Epidermal melanocyte (primary cell): ENCODE measurements around the gene ZNF143.
A peak's percentile ranks its signal among the peaks of the same experiment; 100 is the strongest.
"Not testable (repeated sequence)": the region's sequence is repeated elsewhere in the genome, so short reads cannot be mapped to it uniquely, and the experiment has no call there.

Source experiments
- DNase-seq: peaks from one replicate; pipeline ENCODE4 v3.0.0; 2011; ENCODE audit warnings: low spot score; ENCODE audit not compliant: insufficient read length

ZNF143 gene

DNA sequence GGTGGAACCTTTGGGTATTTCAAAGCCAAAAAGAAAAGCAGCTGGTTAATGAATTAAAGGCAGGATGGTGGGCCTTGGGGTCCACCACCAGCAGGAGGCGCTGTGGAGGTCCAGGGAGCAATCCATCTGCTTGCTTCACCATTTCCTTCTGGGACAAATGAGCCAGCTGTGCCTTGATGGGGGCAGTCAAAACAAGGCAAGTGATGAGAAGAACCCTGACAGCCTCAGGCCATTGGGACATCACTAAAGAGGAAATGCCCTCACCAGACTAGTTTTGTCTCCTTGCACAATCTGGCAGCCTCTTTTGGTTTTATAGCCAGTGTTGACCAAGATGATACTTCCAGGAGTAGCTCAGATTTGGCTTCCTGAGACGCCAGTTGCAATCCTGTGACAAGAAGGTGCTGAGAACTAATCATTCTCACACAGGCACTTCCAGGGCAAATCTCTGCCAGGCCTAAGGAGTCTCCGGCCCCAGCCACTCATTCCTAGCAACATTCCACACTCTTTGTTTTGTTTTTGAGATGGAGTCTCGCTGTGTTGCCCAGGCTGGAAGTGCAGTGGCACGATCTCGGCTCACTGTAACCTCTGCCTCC is 74.5 kb downstream of the ZNF143 start:
- DNase-seq = peak; percentile 49

DNA sequence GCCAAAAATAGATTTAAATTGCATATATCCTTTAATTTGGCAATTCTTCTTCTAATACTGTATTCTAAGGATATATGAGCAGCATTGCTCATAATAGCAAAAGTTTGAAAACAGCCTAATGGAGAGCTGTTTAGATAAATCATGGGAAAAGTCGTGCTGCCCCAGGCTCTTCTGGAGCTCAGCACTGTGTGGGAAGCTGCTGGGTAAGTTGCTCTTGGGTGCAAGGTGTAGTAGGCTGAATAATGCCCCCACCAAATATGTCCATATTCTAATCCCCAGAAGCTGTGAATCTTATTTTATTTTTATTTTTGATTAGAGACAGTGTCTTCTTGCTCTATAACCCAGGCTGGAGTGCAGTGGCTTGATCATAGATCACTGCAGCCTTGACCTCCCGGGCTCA is 77.7 kb downstream of the ZNF143 start:
- no peak for DNase-seq

DNA sequence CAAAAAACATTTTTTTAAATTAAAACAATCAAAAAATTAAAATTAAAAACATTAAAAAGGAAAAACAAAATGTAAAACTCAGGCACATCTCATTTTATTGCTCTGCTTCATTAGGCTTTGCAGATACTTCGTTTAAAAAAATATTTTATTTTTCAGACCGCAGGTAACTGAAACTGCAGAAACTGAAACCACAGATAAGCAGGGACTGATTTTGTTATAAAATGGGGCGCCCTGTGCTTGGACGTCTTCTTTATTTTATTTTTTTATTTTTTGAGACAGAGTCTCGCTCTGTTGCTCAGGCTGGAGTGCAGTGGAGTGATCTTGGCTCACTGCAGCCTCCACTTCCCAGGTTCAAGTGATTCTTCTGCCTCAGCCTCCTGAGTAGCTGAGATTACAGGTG is 88.4 kb downstream of the ZNF143 start:
- not testable (repeated sequence) for DNase-seq

DNA sequence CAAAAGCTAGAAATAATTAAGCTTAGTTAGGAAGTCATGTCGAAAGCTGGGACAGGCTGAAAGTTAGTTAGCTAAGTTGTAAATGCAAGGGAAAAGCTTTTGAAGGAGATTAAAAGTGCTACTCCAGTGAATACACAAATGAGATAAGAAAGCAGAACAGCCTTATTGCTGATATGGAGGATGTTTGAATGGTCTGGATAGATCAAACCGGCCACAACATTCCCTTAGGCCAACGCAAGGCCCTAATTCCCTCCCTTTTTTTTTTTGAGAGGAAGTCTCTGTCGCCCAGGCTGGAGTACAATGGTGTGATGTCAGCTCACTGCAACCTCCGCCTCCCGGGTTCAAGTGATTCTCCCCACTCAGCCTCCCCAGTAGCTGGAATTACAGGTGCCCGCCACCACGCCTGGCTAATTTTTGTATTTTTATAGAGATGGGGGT is 89.4 kb downstream of the ZNF143 start:
- DNase-seq = no peak

DNA sequence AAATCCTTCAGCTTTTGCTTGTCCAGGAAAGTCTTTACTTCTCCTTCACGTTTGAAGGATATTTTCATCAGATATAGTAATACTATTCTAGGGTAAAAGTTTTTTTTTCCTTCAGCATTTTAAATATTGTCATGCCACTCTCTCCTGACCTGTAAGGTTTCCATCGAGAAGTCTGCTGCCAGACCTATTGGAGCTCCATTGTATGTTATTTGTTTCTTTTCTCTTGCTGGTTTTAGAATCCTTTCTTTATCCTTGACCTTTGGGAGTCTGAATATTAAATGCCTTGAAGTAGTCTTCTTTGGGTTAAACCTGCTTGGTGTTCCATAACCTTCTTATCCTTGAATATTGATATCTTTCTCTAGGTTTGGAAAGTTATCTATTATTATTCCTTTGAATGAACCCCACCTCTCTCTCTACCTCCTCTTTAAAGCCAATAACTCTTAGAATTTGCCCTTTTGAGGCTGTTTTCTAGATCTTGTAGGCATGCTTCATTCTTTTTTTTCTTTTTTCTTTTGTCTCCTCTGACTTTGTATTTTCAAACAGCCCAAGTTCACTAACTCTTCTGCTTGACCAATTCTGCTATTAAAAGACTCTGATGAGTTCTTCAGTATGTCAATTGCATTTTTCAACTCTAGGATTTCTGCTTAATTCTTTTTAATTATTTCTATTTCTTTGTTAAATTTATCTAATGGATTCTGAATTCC is 100.6 kb downstream of the ZNF143 start:
- DNase-seq = no peak

DNA sequence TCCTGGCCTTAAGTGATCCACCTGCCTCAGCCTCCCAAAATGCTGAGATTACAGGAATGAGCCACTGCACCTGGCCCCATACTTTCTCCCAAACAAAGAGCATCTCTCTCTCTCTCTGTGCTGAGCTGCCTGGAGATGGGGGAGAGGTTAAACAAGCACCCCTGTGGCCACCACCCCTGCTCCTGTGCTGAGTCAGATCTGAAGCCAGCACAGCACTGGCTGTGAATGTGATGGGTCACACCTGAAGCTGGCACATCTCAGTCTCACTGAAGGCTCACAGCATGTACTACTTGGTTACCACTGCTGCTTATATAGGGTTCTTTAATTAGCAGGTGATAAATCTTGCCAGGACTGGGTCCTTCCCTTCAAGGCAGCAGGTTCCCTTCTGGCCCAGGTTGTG is 101.9 kb downstream of the ZNF143 start:
- DNase-seq = no peak

DNA sequence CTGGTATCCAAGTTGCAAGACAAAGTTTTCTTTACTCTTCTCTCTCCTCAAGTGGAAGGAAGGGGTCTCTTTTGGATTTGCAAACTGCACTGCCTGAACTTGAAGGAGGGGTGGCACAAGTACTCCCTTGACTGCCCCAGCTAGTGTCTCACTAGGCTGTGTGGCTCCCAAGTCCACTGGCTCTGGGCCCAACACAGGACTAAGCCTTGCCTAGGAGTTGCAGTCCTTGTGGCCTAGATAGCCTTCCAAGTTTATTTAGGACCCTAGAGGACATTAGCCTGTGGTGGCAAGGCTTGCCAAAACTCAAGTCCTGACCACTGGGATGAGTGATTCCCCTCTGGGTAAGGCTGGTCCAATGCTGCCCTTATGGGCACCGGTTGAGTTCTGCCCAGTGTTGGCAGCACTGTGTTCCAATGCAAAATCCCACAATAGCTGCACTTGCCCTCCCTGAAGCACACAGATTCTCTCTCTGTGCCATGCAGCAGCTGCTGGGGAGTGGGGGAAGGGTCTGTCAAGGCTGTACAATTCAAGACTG is 102.5 kb downstream of the ZNF143 start:
- no peak for DNase-seq

DNA sequence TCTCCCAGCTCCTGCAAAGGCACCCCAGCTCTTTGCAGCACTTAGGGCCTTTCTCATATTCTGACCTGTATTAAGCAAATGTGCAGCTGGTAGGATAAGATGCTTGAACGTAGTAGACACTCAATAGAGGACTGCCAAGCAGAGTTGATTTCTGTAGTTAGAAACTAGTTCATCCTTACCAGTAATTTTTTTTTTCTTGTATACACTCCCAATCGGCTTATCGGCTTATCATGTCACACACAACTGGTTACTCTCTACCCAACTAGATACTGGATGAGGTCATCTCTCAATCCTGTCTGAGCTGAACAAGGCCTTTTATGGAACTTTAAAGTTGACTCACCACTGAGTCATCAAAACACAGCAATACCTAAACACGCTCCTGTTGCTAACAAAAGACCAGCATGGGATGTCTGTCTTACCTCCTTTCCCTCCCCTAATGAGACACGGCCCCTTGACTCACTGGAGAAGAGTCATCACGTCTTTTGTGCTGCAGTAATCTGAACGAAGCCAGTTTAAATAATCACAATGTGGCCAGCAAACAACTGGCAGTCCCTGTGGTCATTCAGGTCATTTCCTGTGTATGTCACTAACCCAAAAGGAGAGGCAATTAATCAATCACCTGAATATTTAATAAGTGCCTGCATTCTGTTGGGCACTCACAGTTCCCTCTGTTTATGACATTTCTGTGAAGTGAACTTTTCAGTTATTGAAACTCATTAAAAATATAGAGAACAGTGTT is 105.2 kb downstream of the ZNF143 start:
- peak; percentile 54 for DNase-seq

DNA sequence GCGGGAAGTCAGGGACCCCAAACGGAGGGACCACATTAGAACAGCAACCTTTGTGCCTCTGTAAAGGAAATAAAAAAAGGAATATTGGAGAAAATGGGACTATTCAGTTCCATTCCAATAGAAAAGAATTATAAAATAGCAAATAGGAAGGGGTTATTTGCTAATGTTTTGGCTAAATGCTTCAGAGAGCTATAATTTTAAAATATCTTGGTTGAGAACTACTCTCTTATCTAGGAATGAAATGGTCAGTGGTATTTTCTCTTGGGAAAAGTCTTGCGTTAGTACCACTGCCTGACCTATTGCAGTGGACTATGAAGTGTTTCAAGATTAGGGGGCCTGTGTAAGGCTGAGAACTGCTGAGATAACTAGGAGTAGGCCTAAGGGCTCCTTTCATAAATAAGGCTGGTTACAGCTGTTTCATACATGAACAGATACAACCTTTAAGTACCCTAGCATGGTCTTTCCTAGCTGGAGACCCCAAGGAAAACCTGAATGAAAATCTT is 105.8 kb downstream of the ZNF143 start:
- no peak for DNase-seq

DNA sequence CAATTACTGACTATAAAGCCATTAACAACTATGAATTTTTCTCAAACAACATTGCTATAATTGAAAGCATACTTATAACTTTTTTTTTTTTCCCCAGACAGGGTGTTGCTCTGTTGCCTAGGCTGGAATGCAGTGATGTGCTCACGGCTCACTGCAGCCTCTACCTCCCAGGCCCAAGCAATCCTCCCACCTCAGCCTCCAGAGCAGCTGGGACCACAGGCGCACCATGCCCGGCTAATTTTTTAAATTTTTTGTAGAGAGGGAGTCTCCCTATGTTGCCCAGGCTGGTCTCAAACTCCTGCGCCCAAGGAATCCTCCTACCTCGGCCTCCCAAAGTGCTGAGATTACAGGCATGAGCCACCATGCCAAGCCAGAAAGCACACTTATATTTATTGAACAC is 106.6 kb downstream of the ZNF143 start:
- no peak for DNase-seq

DNA sequence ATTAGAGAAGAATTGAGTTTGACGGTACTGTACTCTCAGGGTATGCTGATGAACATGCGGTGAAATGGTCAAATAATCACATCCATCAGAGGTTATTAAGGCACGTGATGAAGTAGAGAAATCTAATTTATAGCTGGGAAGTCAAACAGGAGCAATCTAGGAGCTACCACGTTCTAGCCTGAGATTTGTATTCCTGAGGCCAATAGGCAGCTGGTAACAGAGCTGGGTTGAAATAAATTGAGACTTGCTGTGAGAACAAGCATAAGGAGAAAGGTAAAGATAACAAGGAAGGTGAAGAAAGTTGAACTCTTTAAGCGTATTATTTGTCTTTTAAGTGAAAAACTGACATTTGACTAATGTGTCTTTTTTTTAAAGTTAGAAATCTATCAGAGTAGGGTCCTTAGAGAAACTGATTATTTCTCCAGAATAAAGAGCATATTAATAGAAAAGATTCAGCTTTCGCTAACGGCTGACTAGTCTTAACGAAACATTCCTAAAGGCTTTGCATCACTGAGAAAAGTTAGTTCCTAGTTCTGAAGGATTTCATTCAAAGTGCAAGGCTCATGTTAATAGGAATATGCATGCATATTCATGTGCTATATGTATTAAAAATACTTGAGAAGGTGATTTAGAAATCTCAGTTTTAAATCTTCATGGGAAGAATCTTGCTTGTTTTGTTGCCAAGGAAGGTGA is 107.5 kb downstream of the ZNF143 start:
- no peak for DNase-seq

DNA sequence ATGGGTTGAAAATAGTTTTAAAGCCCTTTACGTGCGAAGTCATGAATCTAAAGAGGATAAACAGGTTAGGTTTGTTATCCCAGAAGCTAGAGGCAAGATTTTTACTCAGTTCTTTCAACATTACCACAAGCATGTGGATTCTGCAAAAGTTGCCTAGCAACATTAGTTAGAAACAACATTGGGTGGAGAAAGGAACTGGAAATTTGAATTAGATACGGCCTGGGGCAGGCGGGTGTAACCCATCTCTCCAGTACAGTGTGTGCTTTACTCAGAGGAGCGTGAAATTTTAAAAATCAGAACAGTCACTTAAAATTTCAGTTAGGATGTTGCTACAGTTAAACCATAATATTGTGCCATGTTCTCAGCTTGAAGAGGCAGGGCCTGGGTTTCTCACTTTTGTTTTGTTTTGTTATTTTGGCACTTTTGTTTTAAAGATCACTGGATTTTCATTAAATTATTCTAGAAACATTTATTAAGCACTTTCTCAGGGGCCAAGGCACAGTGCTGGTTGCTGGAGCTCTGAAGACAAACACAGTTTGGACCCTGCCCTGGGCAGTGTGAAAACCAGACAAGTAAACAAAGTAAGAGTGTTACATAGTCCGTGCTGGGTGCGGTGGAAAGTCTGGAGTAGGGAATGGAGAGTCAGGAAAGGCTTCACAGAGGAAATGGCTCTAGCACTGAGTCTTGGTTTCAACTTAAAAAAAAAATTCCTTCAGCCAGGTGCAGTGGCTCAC is 108.2 kb downstream of the ZNF143 start:
- DNase-seq = peak; percentile 52

DNA sequence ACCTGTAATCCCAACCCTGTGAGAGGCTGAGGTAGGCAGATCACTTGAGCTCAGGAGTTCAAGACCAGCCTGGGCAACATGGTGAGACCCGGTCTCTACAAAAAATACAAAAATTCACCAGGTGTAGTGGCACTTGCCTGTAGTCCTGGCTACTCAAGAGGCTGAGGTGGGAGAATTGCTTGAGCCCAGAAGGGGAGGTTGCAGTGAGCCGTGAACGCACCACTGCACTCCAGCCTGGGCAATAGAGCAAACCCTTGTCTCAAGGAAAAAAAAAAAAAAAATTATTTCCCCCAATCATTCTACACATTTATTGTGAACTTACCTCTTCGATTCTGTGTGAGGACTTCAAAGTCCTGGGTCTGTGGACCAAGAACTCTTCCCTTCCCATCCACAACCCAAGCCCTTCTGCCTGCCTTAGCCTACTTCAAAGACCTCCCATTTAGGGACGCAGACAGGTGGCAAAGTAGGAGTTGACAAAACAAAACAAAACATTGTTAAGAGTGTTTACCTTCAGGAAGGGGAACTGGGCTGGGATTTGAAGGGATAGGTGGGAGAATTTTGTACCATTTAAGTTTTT is 108.9 kb downstream of the ZNF143 start:
- DNase-seq = no peak

DNA sequence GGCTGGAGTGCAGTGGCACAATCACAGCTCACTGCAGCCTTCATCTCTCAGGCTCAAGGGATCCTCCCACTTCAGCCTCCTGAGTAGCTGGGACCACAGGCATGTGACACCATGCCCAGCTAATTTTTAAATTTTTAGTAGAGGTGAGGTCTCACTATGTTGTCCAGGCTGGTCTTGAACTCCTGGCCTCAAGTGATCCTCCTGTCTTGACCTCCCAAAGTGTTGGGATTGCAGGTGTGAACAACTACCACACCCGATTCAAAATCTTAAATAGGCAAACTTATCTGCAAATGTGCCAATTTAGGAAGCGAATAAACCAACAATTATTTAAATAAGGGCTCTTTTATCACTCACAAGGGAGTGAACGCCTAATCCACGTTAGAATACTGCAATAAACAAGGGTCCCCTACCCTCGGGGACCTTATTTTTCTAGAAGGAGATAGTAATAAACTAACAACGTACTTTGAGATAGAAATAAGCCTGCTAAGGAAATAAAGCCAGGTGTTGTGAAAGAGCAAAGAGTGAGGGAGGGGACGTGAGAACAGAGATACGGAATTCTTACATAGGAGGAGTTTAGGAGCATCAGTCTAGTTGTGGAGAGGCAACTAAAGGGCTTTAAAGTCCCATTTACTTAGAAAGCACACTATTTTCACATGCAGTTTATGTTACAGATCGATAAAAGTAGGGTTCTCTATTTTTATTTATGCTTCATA is 109.7 kb downstream of the ZNF143 start:
- DNase-seq = no peak

DNA sequence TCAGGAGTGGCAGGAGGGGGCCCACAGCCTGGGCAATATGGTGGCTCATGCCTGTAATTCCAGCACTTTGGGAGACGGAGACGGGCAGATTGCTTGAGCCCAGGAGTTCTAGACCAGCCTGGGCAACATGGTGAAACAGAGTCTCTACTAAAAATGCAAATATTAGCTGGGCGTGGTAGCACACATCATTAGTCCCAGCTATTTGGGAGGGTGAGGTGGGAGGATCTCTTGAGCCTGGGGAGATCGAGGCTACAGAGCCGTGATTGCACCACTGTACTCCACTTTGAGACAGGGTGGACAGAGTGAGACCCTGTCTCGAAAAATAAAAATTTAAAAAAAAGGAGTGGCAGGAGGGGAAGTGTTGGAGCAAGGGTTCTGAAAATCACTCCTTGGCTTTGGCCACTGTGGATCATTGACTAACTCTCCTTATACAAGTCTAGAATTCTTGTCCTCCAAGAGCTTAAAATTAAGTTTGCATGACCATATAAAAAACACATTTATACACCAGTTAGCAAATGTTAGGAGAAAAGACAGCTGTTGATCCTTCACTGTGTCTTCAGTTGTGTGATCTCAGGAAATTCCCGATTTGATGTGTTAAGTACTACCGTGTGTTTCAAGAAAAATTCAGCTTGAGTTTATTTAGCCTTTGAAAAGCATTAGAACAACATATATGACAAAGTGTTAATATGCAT is 110.4 kb downstream of the ZNF143 start:
- DNase-seq = no peak

DNA sequence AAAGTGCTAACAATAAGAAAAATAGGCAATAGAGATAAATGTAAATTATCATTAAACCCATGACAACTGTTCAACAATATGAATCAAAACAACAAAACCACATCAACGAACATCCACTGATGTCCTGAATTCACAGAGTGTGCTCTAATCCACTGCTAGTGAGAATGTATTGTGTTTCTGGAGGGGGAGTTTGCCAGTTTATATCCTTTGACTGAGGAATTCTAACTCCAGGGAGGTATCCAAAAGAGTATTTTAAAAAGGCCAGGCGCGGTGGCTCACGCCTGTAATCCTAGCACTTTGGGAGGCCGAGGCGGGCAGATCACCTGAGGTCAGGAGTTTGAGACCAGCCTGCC is 110.9 kb downstream of the ZNF143 start:
- no peak for DNase-seq

DNA sequence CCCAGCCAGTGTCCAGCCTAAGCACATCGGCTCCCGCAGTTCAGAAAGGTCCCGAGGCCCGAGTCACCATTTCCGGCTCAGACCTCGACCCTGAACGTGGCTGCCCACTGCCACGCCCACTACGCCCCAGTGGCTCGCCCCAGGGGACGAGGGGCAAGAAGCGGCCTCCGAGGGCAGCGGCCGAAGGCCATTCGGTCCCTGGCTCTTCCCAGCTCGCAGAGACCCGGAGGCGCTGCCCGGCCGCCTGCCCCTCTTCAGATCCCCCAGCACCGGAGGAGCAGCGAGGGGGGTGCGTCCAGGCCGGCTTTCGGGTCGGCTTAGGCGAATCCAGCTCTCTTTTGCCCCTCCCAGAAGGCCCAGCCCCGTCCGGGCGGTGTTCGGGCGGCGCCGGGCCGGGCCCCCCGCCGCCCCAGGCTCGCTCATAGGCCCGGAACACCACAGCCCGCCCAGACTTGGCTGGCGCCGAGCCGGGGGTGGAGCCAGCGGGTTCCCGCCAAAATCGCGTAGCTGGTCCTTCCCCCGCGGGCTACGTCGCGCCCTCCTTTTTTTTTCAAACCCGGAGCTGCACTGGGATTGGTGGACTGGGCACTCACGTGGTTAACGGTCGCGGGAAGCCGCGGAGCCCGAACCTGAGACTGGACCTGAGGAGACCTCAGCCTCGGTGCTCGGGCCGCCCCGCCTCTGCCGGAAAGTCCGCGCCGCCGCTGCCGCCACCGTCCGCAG is 112.4 kb downstream of the ZNF143 start, which contains the start of gene WEE1:
Gene WEE1 (plus strand): TSS at position 619 of the 723 bp plus-strand sequence. CDS start 264 bp downstream, outside the sequence.
- peak; percentile 84 for DNase-seq

DNA sequence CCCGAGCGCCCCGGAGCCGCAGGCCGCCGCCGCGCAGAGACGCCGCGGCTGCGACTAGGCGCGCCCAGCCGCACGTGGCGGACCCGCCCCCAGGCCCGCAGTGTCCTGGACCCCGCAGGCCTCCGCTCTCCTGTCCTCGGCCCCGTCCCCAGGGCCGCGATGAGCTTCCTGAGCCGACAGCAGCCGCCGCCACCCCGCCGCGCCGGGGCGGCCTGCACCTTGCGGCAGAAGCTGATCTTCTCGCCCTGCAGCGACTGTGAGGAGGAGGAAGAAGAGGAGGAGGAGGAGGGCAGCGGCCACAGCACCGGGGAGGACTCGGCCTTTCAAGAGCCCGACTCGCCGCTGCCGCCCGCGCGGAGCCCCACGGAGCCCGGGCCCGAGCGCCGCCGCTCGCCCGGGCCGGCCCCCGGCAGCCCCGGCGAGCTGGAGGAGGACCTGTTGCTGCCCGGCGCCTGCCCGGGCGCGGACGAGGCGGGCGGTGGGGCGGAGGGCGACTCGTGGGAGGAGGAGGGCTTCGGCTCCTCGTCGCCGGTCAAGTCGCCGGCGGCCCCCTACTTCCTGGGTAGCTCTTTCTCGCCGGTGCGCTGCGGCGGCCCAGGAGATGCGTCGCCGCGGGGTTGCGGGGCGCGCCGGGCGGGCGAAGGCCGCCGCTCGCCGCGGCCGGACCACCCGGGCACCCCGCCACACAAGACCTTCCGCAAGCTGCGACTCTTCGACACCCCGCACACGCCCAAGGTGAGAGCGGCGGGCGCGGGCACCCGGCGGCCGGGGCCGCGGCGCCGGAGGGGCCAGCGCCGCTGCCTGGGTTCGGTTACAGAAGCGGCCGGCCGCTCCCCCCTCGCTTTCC is 113.2 kb downstream of the ZNF143 start:
- DNase-seq = no peak
